Stimulated activated CD4-positive, alpha-beta T cell treated with anti-CD3 and anti-CD28 coated beads, Interleukin-4, amount 100 ng/mL, for 4 hours (primary cell): ENCODE data around the gene SLC35E1.

ENCODE experiments used
- DNase-seq, 2 experiments: peaks; one replicate each; pipeline ENCODE4 v3.0.0-alpha.2; 2020

Gene SLC35E1

DNA sequence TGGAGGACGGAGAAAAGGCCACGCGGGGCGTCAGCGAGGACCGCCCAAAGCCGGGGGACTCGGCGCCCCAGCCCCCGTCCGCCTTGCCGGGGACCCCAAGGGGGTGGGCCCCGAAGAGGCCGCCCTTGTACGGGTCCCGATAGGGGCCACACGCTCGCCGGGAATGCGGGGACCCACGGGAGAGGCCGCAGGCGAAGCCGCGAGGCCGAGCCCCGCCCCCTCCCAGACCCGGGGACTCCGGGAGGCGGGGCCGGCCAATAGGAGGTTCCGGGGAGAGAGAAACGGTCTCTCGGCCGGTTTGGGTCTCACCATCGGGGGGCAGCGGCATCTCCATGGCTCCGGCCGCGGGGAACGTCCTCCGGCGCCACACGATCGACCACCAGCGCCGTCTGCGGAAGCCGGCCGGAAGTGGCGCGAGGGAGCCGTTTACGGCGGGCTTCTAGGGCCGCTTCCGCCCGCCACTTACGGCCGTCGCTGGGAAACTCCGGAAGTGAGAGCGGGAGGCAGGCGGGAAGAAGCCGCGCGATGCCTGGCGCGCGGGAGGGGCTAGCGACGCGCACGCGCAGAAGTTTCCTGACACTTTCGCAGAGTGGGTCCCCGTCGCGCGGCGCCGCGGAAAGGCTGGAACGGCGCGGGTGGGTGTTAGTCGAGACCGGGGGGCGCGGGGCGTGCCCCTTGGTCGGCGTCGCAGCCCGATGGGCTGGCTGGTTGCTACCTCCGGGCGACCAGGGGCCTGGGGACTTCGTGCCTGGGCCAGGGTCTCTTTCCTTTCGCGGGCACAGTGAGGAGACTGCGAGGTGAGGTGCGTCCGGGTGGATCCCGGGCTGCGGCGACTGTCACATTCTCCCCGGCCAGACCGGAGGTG lies 29.9 kb downstream of the SLC35E1 start, which contains the start of gene CHERP:
TSS of gene CHERP (minus strand) at position 393 of the 865 bp plus-strand sequence. CDS start at position 334, 59 bp downstream.
- DNase-seq = peak; percentile 92

- DNase-seq = no peak
These were observed 30.6 kb downstream of the SLC35E1 start for GRCh38 chr19:16541526-16542044.

DNA sequence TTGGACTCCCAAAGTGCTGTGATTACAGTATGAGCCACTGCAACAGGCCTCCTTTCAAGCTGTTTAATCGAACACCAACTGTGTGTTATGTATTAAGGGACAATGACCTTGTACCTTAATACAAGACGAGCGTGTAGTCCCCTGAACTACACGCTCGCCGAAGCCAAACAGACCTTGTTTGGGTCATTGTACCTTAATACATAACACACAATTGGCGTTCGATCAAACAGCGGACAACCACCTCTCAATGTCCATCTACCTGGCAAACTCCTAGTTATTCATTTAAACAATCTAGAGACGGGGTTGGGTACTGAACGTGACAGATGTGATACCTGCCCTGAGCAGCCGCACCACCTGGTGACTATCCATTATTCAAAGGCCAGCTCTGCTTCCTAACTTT lies 31.3 kb downstream of the SLC35E1 start:
- no peak for DNase-seq

- no peak for DNase-seq
These were observed 35.1 kb downstream of the SLC35E1 start for GRCh38 chr19:16537111-16537510.

GRCh38 chr19:16536130-16536529 lies 36.1 kb downstream of the SLC35E1 start:
- no peak for DNase-seq

DNA sequence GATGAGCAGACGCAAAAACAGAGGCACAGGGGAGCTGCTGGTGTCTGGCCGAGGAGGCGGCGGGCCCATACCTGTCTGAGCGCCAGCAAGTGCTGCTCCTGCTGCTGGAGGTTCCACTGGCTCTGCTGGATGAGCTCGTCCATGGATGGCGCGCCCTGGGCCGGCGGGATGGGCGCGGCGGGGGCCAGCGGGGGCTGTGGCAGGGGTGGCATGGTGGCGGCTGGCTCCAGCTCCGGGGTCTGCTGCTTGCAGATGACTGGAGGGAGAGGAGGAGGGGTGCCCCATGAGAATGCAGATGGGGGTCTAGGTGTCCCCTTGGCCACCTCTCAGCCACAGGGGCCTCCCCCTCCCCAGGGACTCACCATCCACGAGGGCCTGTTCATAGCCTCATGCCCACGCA lies 36.8 kb downstream of the SLC35E1 start:
- no peak for DNase-seq

DNA sequence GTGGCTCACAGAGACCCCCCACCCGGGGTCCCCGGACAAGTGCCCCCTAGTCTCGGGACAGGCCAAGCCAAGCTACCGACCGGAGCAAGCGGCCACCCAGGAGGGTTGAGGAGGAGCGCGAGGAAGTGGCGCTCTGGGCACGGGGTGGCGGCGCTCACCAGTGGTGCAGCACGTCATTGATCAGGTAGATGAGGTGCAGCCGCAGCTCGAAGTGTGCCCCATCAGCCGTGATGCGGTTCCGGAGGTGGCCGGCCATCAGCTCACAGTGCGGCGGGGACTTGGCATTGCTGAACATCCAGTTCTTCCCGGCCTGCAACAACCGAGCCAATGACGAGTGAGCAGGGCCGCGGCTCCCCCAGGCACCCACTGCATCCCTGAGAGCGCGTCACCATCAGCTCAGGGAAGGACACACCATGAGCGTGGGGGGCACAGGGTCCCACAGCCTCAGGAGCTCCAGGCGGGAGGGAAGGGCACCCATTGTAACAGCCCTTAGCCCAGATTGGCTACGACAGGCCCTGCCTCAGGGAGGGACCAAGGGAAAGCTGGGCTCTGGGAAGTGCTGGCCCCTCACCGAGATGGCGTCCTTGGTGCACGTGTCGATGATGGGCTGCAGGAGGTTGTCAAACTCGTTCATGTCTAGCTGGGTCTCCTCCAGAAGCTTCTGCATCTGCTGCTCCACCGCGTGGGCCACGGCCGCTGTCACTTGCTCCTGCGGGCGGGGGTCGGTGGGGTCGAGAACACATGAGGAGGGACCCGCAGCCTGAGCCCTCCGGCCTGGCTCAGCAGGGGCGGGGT lies 39.6 kb downstream of the SLC35E1 start:
- no peak for DNase-seq

DNA sequence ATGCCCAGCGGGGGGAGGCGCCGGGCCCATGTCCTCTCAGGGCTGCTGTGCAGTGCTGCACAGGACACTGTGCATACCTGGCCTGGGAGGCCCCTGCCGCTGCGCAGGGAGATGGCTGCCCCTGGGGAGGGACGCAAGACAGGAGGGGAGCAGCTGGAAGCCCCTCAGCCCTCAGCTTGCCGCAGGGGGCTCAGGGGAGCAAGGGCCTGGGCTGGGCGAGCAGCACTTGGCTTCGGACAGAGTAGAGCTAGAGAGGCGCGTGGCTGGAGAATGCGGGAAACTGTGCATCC lies 40.9 kb downstream of the SLC35E1 start:
- DNase-seq = no peak

- DNase-seq = no peak
These were observed 41.5 kb downstream of the SLC35E1 start for GRCh38 chr19:16530540-16531379.

- no peak for DNase-seq
These were observed 42.6 kb downstream of the SLC35E1 start for GRCh38 chr19:16529466-16530144.

DNA sequence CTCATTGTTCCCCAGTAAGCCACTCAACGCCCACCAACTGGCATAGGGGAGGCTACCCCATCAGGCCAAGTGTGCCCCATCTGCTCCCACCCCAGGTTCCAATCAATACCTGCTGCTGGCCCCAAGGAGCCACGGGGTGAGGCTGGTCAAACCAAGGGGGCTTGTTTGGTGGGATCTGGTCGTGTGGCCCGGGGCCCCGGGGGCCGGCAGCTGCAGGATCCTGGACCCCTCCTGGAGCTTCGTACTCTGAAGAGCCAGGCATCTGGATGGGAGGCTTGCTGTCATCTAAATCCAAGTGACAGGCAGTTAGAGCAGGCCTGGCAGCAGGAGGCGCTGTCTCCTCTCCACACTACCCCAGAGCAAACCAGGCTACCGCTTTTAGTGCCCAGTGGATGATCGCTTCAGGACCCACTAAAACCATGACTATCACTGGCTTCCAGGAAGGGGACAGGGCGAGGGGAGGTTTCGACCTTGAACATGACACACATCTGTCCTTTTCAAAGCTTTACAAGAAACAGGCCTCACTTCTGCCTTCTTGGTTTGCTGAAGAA lies 44.2 kb downstream of the SLC35E1 start:
- peak; percentile 15 to 44 for DNase-seq

DNA sequence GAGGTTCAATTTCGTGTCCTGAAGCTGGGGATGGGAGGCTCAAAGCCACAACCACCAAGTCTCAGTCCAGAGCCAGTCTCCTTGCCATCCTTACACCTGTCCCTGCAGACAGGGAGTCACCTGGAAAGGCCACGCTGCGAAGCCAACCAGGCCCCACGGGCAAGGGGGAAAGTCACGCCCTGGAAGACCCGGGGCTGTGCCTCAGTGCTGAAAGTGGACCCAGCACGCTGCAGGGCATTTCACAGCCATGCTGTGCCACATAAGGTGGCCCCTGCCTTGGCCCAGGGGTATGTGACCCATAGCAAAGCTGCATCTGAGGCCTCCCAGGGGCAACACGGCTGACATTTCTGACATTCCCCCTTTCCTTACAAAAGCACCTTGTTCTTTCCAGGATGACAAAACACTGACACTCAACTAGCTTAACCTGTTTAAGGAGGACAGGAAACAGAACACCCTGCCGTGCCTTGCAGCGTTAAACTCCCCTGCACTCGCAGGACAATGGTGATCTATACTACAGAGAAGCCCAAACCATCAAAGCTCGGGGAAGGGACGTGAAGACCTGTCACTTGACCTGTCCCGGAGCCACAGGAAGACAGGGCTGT lies 44.8 kb downstream of the SLC35E1 start:
- DNase-seq = no peak

DNA sequence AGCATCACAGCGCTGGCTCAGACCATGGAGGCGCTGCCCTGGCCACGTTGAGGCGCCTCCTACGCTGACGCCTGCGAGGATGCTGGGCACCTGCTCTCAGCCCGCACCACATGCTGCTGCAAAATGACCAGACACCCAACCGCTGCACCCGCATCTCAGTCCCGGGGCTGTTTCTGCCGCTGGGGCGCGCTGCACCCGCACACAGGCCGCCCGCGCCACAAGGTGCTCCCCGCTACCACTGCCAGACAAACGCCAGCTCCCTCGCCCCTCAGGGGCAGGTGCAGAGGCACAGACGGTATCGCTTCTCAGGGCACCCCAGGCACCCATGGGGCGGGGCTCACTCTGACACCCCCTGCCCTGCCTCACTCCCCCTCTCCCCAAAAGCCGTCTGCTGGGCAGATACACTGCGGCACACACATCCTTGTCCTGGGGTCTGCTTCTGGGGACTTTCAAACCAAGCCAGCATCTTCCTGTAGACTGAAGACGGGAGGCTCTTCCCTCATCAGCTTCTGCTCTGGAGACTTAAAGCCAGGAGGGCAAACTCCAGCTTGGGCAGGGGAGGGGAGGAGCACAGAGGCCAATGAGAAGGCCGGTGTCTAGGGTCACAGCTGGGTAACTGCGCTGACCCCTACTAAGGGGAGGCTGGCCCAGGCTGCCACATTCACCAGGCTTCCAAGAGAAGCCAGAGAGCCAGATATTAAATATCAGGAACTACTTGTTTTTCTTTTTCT lies 46.3 kb downstream of the SLC35E1 start:
- DNase-seq = no peak

GRCh38 chr19:16524991-16525734 lies 47.1 kb downstream of the SLC35E1 start:
- no peak for DNase-seq

GRCh38 chr19:16522559-16523377 lies 49.4 kb downstream of the SLC35E1 start:
- no peak for DNase-seq

GRCh38 chr19:16521715-16522289 lies 50.4 kb downstream of the SLC35E1 start:
- DNase-seq = no peak

DNA sequence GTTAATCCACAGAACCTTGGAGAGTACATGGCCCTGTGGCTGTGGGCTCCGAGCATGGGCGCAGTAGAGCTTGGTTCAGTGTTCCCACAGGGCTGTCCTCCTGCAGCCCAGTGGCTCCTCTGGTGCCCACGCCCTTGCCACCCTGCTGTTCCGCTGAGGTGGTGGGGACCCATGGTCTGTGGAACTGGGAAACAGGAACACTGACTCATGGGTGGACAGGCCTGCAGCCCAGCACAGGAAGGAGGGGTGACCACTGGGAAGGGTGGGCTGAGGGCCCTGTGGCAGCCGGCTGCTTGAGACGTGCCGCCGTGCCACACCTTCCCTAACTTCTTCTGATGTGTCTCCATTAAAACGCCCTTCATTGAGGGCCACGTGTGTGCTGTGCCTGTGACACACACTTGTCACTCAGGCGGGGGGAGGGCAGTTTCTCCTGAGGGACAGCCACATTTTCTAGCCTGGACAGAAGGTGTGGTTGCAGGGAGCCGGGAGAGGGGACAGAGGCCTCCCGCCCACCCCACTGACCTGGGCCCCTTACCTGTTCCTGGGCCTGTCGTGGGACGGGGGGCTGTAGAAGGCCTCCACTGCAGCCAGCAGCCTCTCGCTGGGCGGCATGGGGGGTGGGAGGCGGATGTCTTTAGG lies 51.1 kb downstream of the SLC35E1 start:
- no peak for DNase-seq
